ENCODE measurements around the gene PNLIPRP3.

- TF ChIP-seq CTCF (IDR thresholded peaks at IDR 0.05; ENCODE audit: extremely low read depth in 1 of 2, insufficient read depth in 1 of 2, low read depth in 1 of 2, low read length in 2 of 2) (no peak), EZH2 (IDR thresholded peaks at IDR 0.05; ENCODE audit: borderline replicate concordance, low read depth, low read length, severe bottlenecking) (no peak), POLR2AphosphoS5 (IDR thresholded peaks at IDR 0.05; ENCODE audit: insufficient read depth, low read depth, low read length) (no peak), MAX (IDR thresholded peaks at IDR 0.05; ENCODE audit: insufficient read depth, insufficient read length) (no peak), GATA2 (IDR thresholded peaks at IDR 0.05; ENCODE audit: insufficient read depth, insufficient read length, low read depth, low read length) (no peak)
Observed at GRCh38 chr10:116451711-116452337, 24.2 kb downstream of the PNLIPRP3 start.

Measured in endothelial cell of umbilical vein (primary cell).